ENCODE results near the gene CREB3L1. TPM values are rescaled to one million over a fixed set of nuclear protein-coding genes. Genes with fewer than 3 reads are reported as not detected.

The CREB3L1 gene
- total RNA-seq, 1 experiment from 2014 or later: 3.3 TPM

DNA sequence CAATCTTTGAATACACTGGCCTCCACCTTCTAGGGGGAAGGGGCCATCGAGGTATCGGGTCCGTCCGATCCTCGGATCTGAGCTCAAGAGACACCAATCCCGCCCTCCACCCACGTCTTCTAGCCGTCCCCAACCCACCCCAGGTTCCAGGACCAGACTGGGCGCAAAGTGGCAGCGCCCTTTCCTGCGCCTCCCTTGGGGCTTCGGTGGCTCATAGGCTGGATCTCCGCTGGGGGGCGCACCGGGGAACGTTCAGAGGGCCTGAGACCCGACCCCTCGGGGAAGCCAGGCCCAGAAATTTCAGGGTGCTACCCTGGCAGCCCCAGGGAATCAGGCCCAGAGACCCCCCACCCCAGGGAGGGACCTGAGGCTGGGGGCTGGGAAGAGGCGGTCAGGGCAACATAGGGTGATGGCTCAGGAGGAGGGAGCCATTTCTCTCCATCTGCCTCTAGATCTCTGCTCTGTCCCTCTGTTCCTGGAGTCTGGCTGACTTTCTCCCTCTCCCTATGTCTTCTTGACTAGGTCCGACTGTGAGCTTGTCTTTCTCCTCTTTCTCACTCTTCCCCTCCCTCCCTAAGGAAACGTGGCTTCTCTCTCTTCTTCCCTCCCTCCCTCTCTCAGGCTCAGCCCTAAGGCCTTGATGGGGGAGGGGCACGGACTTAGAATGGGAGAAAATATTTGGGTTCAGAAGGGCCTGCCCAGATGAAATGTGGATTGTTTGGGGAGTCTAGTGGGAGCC is 1.1 kb downstream of the CREB3L1 start:
- no peaks in the 10 kb centered on the region for H3K27me3 ChIP-seq (ENCODE audit: insufficient read depth, low read length)
- H2BK5ac ChIP-seq (ENCODE audit: insufficient read length, low read length): no peak overlapping the region
- H3K4me3 Mint-ChIP-seq: peak overlapping the region; percentile 72 to 89
- no peak overlapping the region for H3K56ac ChIP-seq (ENCODE audit: insufficient read length, low read depth, low read length)
- peaks cover 40 to 60% of the 10 kb centered on the region in 2 experiments for H3K4me1 Mint-ChIP-seq
- no peaks in the 10 kb centered on the region for H3K79me1 ChIP-seq (ENCODE audit: insufficient read depth, low read depth, low read length, poor library complexity, severe bottlenecking)
- no peak overlapping the region for H2BK15ac ChIP-seq (ENCODE audit: low read depth, low read length)
- no peaks in the 10 kb centered on the region for H3K9me3 Mint-ChIP-seq
- H3K23ac ChIP-seq (ENCODE audit: insufficient read length, low read depth, low read length): no peak overlapping the region
- WGBS (ENCODE audit: extremely low coverage, insufficient read length, low lambda C conversion rate): no CpG with 5 or more reads among the region's 22 CpGs
- H2BK12ac ChIP-seq (ENCODE audit: insufficient read length, low read depth, low read length): no peak overlapping the region
- H3K27me3 Mint-ChIP-seq (ENCODE audit: low read depth): peaks cover 11% of the 10 kb centered on the region
- no peak overlapping the region for H2BK20ac ChIP-seq (ENCODE audit: low read depth, low read length, poor library complexity, severe bottlenecking)
- no peak overlapping the region for H3K14ac ChIP-seq (ENCODE audit: insufficient read depth, low read length)
- H4K91ac ChIP-seq (ENCODE audit: insufficient read length, low read depth, low read length): no peak overlapping the region
- H3K23me2 ChIP-seq (ENCODE audit: insufficient read length, low read depth, low read length, poor library complexity, severe bottlenecking): peaks cover 6% of the 10 kb centered on the region
- peak overlapping the region; percentile 90 for H3K4me2 ChIP-seq (ENCODE audit: insufficient read depth, insufficient read length, low read length)
- no peak overlapping the region for H4K5ac ChIP-seq (ENCODE audit: insufficient read length, low read depth, low read length)
- DNase-seq: peak; percentile 75
- H2BK120ac ChIP-seq (ENCODE audit: low read depth, low read length, poor library complexity, severe bottlenecking): no peak overlapping the region
- no peak overlapping the region for H3K9ac ChIP-seq (ENCODE audit: extremely low read depth, insufficient read length, low read length)
- no peak overlapping the region for H3T11ph ChIP-seq (ENCODE audit: low read length)
- H3K36me3 Mint-ChIP-seq (ENCODE audit: insufficient read depth in 1 of 3, low read depth in 3 of 3): no peaks in the 10 kb centered on the region; a peak in 1 of 7 replicates
- H3K79me2 ChIP-seq (ENCODE audit: insufficient read depth, low read length): no peaks in the 10 kb centered on the region
- H4K20me1 ChIP-seq (ENCODE audit: control insufficient read depth, insufficient read depth, insufficient read length): no peaks in the 10 kb centered on the region
- TF ChIP-seq, protein P1, sequence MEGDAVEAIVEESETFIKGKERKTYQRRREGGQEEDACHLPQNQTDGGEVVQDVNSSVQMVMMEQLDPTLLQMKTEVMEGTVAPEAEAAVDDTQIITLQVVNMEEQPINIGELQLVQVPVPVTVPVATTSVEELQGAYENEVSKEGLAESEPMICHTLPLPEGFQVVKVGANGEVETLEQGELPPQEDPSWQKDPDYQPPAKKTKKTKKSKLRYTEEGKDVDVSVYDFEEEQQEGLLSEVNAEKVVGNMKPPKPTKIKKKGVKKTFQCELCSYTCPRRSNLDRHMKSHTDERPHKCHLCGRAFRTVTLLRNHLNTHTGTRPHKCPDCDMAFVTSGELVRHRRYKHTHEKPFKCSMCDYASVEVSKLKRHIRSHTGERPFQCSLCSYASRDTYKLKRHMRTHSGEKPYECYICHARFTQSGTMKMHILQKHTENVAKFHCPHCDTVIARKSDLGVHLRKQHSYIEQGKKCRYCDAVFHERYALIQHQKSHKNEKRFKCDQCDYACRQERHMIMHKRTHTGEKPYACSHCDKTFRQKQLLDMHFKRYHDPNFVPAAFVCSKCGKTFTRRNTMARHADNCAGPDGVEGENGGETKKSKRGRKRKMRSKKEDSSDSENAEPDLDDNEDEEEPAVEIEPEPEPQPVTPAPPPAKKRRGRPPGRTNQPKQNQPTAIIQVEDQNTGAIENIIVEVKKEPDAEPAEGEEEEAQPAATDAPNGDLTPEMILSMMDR (conservative IDR thresholded peaks at IDR 0.05): peak; percentile 83
- H3K9me3 ChIP-seq (ENCODE audit: control insufficient read depth, low read depth, low read length): no peaks in the 10 kb centered on the region
- H4K8ac ChIP-seq (replicated peaks; ENCODE audit: insufficient read length, low read depth, low read length): no peak overlapping the region
- no peak overlapping the region for H3K4ac ChIP-seq (ENCODE audit: low read depth, low read length)
- H2AFZ ChIP-seq (ENCODE audit: low read length): no peak overlapping the region
- no peak overlapping the region for H3K18ac ChIP-seq (ENCODE audit: insufficient read length, low read depth, low read length)
- no peak overlapping the region for H2AK5ac ChIP-seq (ENCODE audit: insufficient read length, low read length)
- H3K4me1 ChIP-seq (ENCODE audit: insufficient read depth, low read length): peaks cover 13% of the 10 kb centered on the region; the same call in 1 of the 2 replicates
- no peak overlapping the region for H3K27ac ChIP-seq (ENCODE audit: insufficient read length, low read depth, low read length)
- H3K27ac Mint-ChIP-seq: peak overlapping the region in 2 of 3 experiments; percentile 72 to 83; a peak in 3 of 7 replicates
